MM.1S (cell line): Measurements from ENCODE around the gene LIMS2.

Experiments
- EZH2phosphoT487 ChIP-seq: fragments of 300-600 bp; sonication (generic); IDR thresholded peaks from 2 replicates; pipeline ENCODE4 v1.6.1; 2018; ENCODE audit warnings: antibody characterized with exemption, low read length
- TF ChIP-seq, protein P1 (sequence below): fragments of 300-600 bp; sonication (generic); IDR thresholded peaks from 2 replicates; pipeline ENCODE4 v1.5.1; 2016; ENCODE audit warnings: antibody characterized with exemption, low read length, mixed read lengths

DNA sequence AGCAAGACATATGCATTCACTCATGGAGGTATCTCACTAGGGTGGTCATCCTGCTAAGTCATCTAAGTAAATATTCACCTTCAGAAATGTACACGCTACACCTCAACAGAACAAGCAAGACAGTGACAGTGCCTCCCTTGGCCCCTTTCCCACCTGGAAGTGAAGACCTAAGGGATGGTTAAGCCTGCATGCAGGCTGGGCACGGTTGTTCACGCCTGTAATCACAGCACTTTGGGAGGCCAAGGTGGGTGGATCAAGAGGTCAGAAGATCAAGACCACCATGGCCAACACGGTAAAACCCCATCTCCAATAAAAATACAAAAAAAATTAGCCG lies 4.4 kb downstream of the LIMS2 start:
- TF ChIP-seq, protein P1, sequence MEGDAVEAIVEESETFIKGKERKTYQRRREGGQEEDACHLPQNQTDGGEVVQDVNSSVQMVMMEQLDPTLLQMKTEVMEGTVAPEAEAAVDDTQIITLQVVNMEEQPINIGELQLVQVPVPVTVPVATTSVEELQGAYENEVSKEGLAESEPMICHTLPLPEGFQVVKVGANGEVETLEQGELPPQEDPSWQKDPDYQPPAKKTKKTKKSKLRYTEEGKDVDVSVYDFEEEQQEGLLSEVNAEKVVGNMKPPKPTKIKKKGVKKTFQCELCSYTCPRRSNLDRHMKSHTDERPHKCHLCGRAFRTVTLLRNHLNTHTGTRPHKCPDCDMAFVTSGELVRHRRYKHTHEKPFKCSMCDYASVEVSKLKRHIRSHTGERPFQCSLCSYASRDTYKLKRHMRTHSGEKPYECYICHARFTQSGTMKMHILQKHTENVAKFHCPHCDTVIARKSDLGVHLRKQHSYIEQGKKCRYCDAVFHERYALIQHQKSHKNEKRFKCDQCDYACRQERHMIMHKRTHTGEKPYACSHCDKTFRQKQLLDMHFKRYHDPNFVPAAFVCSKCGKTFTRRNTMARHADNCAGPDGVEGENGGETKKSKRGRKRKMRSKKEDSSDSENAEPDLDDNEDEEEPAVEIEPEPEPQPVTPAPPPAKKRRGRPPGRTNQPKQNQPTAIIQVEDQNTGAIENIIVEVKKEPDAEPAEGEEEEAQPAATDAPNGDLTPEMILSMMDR: no peak
- TF ChIP-seq EZH2phosphoT487: no peak
